AG09309 (cell line): Measurements from ENCODE around the gene CDH4.

Experiments used
- DNase-seq: peaks from one replicate; pipeline ENCODE4 v3.0.0-alpha.2; 2010; ENCODE audit warnings: low read depth
- H3K4me3 ChIP-seq: 2 replicates; pipeline ENCODE4 v1.5.1; 2011; ENCODE audit warnings: mild to moderate bottlenecking, low read depth, low read length, moderate library complexity; ENCODE audit not compliant: control insufficient read depth
- CTCF ChIP-seq: IDR thresholded peaks from 2 replicates; pipeline ENCODE4 v1.5.1; 2011; ENCODE audit warnings: mild to moderate bottlenecking, low read depth, low read length, inconsistent platforms; ENCODE audit not compliant: insufficient read depth, control insufficient read depth; ENCODE audit errors: missing control alignments

The CDH4 gene

GRCh38 chr20:61719691-61720347 lies 467.8 kb downstream of the CDH4 start:
- no peak for TF ChIP-seq CTCF
- H3K4me3 ChIP-seq: no peak overlapping the region
- DNase-seq: no peak

- DNase-seq: no peak
- no peak for TF ChIP-seq CTCF
- no peak overlapping the region for H3K4me3 ChIP-seq
Observed at GRCh38 chr20:61720348-61720696, 468.3 kb downstream of the CDH4 start.

- H3K4me3 ChIP-seq: no peak overlapping the region
- TF ChIP-seq CTCF: no peak
- no peak for DNase-seq
Observed at GRCh38 chr20:61722146-61722678, 470.2 kb downstream of the CDH4 start.

- no peak for TF ChIP-seq CTCF
- no peak for DNase-seq
- H3K4me3 ChIP-seq: no peak overlapping the region
Observed at GRCh38 chr20:61723529-61724257, 471.6 kb downstream of the CDH4 start.

DNA sequence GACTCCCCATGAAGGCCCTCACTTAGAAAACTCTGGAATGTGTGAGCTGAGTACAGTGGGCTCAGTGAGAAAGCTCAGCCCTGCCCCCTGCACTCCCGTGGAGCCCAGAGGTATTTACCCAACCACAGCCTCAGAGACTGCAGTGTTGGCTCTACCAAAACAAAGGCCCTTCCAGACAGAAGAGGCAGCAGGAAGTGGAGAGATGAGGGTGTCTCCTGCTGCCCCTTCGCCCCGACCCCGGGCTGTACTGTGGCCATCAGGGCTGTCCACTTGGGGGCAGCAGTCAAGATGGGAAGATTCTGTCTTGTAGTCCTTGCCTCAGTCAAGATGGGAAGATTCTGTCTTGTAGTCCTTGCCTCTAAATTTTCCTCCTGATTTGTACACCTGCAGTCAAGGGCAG lies 472.3 kb downstream of the CDH4 start:
- DNase-seq: no peak
- no peak overlapping the region for H3K4me3 ChIP-seq
- TF ChIP-seq CTCF: peak; percentile 35

GRCh38 chr20:61725145-61725544 lies 473.1 kb downstream of the CDH4 start:
- no peak for DNase-seq
- no peak overlapping the region for H3K4me3 ChIP-seq
- no peak for TF ChIP-seq CTCF

DNA sequence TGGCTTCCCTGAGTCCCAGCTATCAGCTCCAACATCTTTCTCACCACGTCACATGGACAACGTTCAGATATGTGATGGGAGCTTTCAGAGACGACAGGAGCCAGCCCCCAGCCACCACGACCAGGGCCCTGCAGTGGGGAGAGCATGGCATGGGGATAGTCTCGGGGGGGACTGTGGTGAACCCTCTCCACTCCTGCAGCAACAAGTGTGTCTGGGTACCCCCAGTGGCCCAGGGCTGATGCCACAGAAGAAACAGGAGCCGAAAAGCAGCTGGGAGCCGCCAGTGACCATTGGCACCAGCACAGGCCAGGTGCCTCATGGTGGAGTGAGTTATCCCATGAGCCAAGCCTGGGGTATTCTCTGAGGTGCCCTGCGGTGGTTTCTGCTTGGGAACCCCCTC lies 473.9 kb downstream of the CDH4 start:
- H3K4me3 ChIP-seq: no peak overlapping the region
- no peak for TF ChIP-seq CTCF
- no peak for DNase-seq
